Hematopoietic multipotent progenitor cell treated with erythropoietin and hydrocortisone succinate and interleukin-3 and kit ligand, for 6 days (in vitro differentiated cells): ENCODE data around the gene UBASH3A.
A peak's percentile ranks its signal among the peaks of the same experiment; 100 is the strongest.

Source experiments
- DNase-seq: peaks from one replicate; pipeline ENCODE4 v3.0.0-alpha.2; 2015

The UBASH3A gene

DNA sequence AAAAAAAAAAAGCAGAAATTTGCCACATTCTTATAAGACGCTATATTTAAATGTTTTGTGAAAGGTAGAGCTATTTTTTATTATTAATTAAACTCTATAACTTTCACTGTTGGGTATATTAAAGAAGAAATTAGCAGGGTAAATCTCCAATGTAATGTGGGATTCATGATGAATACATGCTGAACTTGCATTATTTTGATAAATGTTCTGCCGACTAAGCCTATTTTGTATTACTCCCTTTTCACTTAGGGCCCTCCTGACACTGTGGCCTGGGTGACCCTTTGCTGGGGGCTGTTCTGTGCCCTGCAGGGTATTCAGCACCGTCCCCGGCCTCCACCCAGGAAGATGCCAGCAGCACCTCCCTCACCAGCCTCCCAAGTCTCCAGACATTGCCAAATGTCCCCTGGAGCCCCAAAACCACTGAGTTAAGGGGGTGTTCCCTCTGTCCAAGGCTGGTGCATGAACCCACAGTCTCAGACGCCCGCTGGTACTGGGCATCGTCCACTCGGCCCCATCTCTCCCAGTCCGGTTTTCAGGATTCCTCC lies 69.9 kb downstream of the UBASH3A start:
- no peak for DNase-seq

DNA sequence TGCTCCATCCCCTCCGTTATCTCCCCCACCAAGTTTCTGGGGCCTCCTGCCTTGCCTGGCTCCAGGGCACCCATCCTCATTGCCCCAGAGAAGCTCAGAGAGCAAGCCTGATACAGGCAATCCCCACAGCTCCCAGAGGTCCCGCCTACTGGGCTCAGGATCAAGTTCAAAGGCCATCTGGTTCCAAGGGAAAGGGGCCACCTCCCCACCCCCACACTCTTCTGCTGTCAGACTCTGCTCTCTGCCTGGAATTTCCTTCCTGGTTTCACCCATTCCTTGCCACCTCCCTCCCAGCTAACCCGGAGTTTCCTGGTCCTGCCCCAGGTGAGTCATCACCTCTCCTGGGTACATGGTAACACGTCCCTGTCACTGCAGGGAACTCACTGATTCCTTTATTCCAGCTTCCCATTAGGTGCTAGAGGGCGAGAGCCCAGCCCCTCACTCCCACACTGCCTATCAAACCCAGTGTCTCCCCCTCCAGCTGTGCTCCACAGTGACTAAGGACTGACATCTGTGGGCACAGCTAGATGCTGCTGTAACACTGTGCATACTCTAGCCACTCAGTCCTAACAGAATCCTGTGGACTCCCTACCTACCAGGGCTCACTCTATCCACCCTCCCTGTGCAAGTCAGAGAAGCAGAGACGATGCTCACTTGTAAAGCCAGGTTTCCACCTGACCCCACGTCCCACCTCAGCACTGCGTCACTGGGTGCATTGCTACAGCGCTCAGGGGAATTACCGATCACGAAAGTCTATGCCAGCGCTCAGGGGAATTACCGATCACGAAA lies 70.5 kb downstream of the UBASH3A start:
- DNase-seq, result no peak

DNA sequence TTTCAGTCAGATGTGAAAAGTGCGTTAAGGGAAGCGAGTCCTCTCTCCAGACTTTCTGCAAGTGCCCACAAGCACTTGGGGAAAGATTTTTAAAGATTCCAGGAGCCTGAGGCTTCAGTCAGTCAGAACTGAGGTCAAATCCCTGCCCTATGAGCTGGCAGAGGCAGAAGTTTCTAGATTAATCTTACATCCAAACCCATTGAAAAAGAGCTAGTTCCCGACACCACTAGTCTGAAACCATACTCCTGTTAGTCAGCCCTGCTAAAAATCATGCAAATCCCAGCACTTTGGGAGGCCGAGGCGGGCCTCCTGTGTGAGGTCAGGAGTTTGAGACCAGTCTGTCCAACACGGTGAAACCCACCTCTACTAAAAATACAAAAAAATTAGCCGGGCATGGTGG lies 71.3 kb downstream of the UBASH3A start:
- DNase-seq, result no peak

DNA sequence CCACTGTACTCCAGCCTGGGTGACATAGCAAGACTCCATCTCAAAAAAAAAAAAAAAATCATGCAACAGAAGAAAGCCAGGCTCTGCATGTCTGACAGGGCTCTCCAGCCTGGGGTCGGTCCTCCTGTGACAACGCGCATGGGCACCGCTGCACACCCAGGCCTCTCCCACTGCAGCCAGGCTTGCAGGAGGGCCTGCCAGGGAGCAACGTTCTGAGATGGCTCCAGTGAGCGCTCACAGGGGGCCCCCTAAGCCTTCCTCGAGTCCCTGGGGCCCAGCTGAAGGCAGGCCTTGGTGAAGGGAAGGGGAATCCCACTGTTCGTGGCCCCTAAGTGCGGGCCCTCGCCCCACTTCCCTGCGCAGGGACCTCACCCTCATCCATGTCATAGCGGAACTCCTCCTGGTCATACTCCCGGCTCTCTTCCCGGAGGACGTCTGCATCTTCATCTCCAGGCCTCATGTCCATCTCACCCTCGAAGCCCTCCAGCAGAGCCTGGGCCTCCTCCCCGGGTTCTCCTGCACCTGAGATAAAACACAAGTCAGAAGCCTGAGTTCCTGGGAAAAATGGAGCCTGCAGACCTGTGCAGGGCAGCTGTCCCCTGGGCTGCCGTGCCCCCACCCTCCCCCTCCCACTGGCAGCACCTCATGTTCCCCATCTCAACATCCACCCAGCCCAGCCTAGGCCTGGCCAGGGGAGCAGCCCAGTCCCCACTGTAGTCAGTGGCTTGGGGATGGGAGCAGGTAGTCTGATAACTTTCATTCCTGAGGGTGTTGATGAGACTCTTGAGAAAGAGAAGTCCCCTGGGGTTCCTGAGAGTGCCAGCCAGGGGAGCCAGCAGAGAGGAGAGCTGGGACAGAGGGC lies 72.1 kb downstream of the UBASH3A start:
- no peak for DNase-seq

DNA sequence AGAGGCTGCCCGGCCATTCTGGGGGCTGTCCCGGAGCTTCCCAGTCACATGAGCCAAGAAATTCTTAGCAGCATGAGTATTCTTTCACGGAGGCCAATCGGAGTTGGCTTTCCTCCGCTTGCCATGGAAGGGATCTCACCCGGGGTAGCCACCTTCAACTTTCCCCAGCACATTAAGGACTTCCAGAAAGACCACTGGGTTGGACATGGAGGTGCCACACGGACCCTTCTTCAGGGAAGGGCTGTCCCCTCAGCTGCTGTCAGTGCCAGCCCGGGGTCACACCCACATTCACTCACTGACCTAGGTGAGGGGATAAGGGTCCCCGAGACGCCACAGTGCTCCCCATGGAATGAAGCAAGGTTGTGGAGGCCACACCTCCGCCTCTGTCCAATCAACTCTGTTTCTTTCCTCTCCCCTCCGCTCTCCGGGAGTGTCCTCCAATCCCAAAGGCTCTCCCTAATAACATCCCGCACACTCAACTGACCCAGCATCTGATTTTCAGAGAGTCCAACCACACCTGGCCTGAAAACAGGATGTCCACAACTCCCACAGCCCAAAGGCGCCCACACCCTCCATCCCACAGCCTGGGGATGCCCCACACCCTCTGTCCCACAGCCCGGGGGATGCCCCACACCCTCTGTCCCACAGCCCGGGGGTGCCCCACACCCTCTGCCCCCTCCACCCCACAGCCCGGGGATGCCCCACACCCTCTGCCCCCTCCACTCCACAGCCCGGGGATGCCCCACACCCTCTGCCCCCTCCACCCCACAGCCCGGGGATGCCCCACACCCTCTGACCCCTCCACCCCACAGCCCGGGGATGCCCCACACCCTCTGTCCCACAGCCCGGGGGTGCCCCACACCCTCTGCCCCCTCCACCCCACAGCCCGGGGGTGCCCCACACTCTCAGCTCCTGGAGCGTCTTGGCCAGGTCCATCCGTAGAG lies 73.0 kb downstream of the UBASH3A start:
- DNase-seq, result no peak

DNA sequence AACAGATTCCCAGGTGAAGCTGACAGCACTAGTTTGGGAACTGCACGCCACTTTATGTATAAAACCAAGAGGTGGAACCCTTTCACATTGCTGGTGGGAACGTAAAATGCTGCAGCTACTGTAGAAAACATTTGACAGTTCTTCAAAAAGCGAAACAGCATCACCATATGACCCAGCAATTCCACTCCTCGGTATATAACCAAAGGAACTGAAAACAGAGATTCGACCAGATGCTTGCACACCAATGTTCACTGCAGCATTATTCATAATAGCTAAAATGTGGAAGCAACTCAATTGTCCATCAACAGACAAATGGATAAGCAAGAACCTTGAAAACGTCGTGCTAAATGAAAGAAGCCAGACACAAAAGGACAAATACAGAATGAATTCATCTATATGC lies 74.8 kb downstream of the UBASH3A start:
- no peak for DNase-seq

DNA sequence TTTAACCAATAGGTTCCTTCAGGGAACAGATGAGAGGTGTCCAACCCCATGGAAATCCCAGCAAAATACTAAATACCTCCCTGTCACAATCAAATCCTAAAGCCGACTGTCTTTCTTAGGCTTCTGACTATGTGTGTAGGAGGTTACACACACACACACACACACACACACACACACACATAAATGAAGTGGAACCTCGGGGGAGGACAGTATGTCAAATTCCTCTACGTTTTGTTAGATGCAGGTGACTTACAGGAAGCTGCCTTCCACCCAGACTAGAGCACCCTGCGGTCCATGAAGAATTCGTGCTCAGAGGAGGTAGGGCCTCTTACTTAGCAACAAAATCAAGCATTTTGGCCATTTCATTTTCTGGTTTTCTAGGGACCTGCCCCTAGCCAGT lies 75.9 kb downstream of the UBASH3A start:
- no peak for DNase-seq

DNA sequence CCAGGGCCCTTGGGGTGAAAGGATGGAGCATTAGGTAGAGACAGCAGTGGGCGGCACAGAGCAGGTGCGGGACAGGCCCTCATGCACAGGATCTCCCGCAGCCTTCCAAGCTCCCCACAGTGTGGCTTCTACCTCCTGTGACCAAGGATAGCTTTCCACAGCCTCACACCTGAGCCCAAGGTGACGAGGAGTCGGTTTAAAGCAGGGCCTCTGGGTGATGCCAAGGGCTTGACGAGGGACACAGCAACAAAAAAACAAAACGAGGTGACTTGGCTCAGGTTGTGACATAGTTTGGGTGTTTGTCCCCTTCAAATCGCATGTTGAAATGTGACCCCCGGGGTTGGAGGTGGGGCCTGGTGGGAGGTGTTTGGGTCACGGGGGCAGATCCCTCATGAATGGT lies 77.0 kb downstream of the UBASH3A start:
- no peak for DNase-seq

DNA sequence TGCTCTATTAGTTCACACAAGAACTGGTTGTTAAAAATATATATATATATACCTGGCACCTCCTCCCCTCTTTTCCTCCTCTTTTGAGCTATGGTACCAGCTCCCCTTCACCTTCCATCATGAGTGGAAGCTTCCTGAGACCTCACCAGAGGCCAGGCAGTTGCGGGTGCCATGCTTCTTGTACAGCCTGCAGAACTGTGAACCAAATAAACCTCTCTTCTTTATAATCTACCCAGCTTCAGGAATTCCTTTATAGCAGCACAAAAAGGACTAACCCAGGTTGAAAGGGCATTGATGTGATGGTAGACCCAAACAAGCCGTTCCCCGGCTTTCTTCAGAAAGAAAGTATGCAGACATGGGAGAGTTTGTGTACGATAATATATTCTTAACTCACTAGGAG lies 77.5 kb downstream of the UBASH3A start:
- DNase-seq, result no peak

DNA sequence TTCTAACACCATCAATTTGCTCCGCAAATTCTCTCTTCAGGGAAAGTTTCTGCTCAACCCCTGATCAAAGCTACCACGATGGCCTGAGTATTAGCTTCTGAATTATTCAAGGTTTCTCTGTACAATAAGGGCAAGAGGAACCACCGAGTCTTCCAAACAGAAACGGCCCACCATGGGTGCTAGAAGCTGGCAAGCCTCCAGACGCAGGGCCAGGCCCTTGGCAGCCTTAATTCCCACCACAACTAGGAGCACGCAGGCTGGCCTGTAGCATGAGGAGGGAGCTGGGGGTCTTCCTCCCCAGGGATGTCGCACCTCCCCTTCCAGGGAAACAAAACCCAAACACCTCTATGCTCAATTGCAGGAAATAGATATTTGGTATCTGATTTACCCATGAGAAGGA lies 81.3 kb downstream of the UBASH3A start:
- DNase-seq, result no peak

DNA sequence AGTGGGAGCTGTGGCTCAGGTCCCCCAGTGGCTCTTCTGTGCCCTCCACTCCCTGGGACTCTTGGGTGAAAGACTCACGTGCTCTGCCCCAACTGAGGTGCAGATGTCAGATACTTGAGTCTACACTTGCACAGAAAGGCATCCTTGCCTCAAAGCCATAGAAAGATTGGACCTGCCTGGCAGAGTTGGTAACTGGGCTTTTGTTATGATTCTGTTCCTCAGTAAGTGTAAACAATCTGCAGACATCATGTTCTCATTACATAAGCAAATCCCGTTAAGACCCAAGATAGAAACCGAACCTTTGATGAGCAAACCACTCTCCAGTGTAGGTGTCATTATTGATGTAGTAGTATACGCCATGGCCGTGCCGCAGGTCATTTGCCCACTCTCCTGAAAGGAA lies 82.4 kb downstream of the UBASH3A start:
- DNase-seq, result no peak

DNA sequence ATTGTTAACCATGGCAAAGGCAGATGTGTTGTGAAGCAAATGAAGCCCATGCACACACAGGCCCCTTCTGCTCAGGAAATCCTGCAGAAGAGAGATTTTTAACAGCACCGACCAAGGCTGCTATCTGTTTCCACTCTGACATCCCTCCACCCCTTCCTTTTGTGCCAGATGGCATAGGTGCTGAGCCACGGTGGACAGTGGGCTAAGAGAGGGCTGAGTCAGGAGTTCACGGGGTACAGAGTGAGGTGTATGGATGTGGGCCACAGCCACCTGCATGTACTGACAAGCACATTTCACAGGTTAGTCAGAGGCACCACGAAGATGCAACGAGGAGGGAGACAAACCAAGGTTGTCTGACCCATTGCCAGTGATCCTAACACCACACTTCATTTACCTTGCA lies 82.8 kb downstream of the UBASH3A start:
- DNase-seq, result no peak

DNA sequence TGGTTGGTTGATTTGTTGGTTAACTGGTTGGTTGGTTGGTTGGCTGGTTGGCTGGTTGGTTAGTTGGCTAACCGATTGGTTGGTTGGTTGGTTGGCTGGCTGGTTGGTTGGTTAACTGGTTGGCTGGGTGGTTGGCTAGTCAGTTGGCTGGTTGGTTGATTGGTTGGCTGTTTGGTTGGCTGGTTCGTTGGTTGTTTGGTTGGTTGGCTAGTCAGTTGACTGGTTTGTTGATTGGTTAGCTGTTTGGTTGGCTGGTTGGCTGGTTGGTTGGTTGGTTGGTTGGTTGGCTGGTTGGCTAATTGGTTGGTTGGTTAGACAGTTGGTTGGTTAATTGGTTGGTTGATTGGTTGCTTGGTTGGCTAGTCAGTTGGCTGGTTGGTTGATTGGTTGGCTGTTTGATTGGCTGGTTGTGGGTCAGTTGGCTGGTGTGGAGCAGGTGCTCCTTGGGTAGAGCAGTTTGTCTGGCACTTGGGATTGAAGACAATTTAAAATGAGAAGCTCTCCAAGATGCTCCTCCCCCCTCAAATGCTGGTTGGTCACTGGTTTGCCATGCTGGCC lies 85.4 kb downstream of the UBASH3A start:
- DNase-seq, result no peak

DNA sequence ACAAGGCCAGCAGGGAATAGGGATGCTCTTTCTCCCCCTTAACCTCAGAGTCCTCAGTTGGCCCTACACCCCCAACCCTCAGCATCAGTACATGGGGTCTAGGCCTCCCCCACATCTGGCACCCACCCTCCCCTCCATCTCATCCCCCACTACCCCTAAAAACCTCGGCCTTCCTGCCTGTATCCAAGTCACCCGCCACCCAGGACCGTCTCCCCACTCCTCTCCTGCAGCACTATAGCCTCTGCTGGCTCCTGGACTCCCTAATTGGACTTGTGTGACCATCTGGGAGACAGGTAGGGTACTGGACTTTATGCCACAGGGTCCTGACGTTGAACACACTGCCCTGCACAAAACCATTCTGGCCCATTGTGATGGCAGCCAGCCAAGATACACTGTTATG lies 86.3 kb downstream of the UBASH3A start:
- DNase-seq, result no peak

DNA sequence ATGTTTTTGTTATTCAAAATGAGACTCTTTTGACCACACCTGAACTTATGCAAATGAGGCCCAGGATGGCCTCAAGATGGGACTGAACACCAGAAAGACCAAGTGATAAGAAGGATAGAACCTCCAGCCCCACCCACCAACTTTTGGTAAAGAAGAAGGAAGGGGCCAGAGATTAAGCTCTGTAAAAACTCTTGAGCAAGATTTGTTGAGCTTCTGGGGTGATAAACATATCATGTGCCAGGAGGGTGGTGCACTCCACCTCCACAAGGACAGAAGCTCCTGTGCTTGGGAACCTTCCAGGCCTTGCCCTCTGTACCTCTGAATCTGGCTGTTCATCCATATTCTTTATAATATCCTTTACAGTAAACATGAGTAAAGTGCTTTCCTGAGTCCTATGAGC lies 87.0 kb downstream of the UBASH3A start:
- peak; percentile 79 for DNase-seq

DNA sequence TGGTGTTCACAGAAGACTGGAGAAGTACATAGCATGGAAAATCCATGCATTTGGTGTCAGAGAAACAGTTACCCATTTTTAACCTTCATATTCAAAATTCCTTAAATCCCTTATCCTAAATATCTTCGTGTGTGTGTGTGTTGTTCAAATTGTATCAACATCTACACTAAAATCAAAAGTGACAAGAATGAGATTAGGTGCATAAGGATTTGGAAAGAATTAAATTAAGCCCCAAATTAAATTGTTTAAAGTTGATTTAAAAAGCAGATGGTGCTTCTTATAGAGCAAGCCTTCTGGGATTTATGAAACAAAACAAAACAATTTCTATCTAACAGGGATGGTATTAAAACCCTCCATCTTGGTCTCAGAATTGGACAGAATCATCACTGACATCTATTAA lies 87.6 kb downstream of the UBASH3A start:
- no peak for DNase-seq

DNA sequence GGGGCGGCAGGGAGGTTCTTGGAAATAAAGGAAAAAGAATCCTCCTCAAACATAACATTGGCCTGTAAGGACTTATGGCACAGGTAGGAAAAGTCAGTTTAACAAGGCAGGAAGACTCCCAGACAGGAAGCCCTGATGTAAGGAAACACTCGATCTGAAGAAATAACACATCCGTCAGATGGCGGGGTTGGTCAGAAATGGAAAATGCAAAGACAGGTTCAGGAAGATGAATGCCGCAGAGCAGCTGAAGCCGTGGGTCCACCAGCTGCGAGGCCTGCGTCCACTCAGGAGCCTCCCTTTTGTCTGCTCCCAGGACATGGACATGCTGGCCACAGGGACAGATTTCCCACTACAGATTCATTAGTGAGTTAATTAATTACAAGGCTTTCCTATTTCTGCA lies 88.5 kb downstream of the UBASH3A start:
- no peak for DNase-seq

DNA sequence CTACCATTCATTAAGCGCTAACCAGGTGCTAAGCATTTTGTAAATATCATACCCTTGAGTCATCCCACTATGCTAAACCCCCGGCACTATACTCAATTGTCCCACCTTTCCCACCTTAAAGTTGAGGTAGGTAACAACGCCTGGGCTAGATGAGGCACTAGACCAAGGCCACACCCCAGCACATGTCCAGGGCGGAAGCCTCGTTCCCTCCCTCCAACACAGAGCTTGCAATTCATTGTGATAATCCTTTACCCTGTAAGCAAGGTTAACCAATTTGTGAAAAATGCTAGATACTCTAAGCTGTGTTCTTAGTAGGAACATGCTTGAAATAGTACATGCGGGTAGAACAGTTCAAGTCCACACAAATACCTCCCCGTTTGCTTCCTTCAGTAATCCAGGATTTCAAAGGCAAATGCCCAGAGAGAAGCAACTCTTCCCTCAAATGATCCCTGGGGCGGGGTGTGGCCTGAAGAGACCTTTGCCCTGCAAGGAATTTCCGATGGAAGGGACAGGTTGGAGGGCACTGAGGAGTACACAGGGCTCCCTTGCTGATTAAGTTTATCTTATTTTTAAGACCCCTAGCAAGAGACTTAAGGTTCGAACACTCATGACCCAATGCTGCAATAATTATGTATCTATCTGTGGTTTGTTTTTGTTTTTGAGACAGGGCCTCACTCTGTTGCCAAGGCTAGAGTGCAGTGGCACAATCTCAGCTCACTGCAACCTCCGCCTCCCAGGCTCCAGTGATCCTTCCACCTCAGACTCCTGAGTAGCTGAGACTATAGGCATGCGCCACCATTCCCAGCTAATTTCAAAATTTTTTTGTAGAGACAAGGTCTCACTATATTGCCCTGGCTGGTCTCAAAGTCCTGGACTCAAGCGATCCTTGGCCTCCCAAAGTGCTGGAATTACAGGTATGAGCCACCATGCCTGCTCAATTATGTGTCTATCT lies 89.7 kb downstream of the UBASH3A start:
- DNase-seq, result no peak

DNA sequence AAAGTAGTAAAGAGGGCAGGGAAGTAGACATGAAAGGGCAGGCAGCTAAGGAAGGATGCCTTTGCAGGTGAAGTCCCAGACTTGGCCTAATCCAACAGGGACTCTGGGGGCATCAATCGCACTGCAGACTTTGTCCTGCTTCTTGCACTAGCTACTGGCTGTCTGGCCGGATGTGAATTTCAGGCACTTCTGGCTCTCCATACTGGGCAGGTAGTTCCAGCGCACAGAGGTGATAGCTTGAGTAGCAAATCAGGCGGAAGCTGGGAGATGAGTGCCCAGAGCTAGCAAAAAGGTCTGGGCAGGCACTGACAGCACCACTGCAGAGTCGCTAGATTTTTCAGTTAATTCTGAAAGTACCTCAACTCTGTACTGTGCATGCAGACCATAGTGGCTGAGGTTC lies 91.3 kb downstream of the UBASH3A start:
- DNase-seq, result no peak

DNA sequence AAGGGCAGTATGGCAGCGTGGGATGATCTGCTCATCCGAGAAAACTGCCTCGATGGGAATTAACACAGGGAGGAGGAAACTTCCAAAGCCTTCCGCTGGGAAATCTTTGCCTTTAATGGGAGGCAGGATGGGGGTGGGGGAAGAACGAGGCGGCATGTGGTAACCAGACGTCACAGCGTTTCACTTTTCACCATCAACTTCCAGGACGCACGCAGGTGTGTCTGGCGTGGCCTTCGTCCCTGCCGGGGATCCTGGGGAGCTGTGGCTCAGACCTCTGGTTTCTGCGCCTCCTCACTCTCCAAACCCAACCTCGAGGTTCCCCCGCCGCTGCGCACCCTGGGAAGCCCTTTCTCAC lies 92.0 kb downstream of the UBASH3A start:
- no peak for DNase-seq

DNA sequence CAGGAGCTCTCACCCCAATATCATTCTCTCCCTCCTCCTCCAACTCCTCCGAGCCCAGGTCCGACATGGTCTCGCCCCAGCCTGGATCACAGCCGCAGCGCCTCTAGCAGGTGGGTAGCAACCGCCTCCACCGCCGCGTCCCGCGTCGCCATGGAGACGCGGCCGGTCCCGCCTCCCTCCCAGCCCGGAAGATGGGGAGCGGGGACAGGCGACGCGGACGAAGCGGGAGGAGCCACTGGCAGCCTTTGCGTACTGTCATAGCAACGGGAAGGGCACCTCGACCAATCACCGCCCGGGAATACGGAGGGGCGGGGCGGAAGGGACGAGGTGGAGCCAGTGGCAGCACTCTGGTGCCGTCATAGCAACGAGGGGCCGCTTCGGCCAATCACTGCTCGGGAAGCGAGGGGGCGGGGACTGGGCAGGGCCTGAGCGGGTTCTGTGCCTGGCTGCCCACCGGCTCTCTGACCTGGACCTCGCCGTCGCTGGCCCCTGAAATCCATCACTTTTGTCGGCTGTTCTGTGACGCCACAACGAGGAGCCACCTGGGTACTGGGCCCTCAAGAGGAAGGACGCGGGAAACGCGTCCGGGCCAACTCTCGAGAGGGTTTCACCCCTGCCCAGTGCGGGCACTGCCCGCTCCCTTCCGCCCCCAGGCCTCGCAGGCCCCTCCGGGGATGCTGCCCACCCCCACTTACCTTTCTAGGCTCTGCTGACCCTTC lies 92.6 kb downstream of the UBASH3A start, which contains the start of gene RSPH1:
Gene RSPH1, minus strand, starts transcription at position 105 of the 719 bp plus-strand sequence. Its CDS starts 38 bp downstream, at position 67.
- peak; percentile 99 for DNase-seq
